Testis (tissue), 2 donors: ENCODE data around the gene P2RY14.

Source experiments
- POLR2A ChIP-seq: fragments of 450-650 bp; IDR thresholded peaks from one replicate; pipeline ENCODE4 v1.6.1; 2017; ENCODE audit warnings: antibody characterized with exemption, mild to moderate bottlenecking, moderate library complexity
- TF ChIP-seq, protein P1 (sequence below), 3 experiments: fragments of 450-650 bp in 2 of 3; fragments of 200-600 bp in 1 of 3; sonication (generic) in 1 of 3; IDR thresholded peaks; one replicate each; pipeline ENCODE4 v1.5.1; 2016 to 2019; ENCODE audit warnings: antibody characterized with exemption in 3 of 3, mild to moderate bottlenecking in 2 of 3, moderate library complexity in 1 of 3

DNA sequence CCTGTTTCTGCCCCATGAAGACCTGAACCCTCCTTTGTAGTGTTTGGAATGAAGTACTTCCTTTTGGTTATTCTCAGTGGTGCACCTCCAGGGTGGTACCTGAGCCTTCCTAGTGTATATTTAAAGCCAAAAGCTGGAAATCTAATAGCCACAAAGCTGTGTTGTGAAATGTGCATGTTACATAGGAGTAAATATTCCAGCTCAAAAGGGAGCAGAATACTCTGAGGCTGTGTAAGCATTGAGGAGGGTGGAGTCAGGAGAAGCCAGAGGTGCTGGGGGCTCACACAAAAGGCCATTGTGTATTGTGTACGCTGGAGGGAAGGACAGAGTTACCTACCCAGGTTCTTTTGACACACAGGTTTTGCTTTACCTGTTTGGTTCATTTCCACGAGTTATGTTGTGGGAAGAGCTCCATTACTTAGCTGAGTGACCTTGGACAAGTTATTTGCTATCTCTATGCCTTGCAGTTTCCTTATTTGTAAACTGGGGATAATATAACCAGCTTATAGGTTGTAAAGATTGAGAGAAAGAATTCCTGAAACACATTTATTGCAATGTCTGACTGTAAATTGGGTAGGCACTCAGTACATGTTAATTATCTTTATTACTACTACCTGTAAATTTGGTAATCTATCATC, 100.0 kb downstream of the P2RY14 start:
- TF ChIP-seq, protein P1, sequence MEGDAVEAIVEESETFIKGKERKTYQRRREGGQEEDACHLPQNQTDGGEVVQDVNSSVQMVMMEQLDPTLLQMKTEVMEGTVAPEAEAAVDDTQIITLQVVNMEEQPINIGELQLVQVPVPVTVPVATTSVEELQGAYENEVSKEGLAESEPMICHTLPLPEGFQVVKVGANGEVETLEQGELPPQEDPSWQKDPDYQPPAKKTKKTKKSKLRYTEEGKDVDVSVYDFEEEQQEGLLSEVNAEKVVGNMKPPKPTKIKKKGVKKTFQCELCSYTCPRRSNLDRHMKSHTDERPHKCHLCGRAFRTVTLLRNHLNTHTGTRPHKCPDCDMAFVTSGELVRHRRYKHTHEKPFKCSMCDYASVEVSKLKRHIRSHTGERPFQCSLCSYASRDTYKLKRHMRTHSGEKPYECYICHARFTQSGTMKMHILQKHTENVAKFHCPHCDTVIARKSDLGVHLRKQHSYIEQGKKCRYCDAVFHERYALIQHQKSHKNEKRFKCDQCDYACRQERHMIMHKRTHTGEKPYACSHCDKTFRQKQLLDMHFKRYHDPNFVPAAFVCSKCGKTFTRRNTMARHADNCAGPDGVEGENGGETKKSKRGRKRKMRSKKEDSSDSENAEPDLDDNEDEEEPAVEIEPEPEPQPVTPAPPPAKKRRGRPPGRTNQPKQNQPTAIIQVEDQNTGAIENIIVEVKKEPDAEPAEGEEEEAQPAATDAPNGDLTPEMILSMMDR (IDR thresholded peaks at IDR 0.05) = no peak
- TF ChIP-seq POLR2A = no peak
